Esophagus squamous epithelium (tissue), 5 donors: Measurements from ENCODE around the gene DDX24. TPM values are rescaled to one million over a fixed set of nuclear protein-coding genes. Genes with fewer than 3 reads are reported as not detected.

Experiments used
- DNase-seq: peaks from one replicate; lab custom pipeline; 2025; lab: John Stamatoyannopoulos, UW
- H3K27ac ChIP-seq, 4 donors: fragments of 200-600 bp; sonication (generic); one replicate each; pipeline ENCODE4 v1.5.1; 2016 to 2019; ENCODE audit warnings: mild to moderate bottlenecking in 1 of 4
- H3K27me3 ChIP-seq, 4 donors: fragments of 200-600 bp; sonication (generic); 1 replicate in 3 of 4; 2 replicates in 1 of 4; pipeline versions ENCODE4 v1.5.1 to v1.6.0; 2017 to 2021; ENCODE audit warnings: antibody characterized with exemption in 1 of 4
- H3K36me3 ChIP-seq, 3 donors: fragments of 200-600 bp; sonication (generic); one replicate each; pipeline ENCODE4 v1.5.1; 2016 to 2019
- H3K4me1 ChIP-seq, 3 donors: fragments of 200-600 bp; sonication (generic); one replicate each; pipeline ENCODE4 v1.5.1; 2017 to 2019
- H3K4me3 ChIP-seq, 4 donors: fragments of 200-600 bp; sonication (generic); 1 replicate in 3 of 4; 2 replicates in 1 of 4; pipeline ENCODE4 v1.5.1; 2016 to 2019; ENCODE audit warnings: mild to moderate bottlenecking in 2 of 4, moderate library complexity in 1 of 4
- H3K9me3 ChIP-seq, 3 donors: fragments of 200-600 bp; sonication (generic); one replicate each; pipeline ENCODE4 v1.5.1; 2016 to 2019
- POLR2A ChIP-seq, 4 donors: fragments of 450-650 bp; IDR thresholded peaks; one replicate each; pipeline ENCODE4 v1.6.1; 2017; ENCODE audit warnings: antibody characterized with exemption in 4 of 4, mild to moderate bottlenecking in 4 of 4, moderate library complexity in 3 of 4
- WGBS, 2 donors: methylation state at CpG; one replicate each; pipeline ENCODE4 v1.1.5; 2018; 5-methylcytosine and 5-hydroxymethylcytosine counted together
- intact Hi-C: fragments of 100-400 bp; cut with DNase I; formaldehyde crosslinking; loops from one replicate; pipeline ENCODE4 v1.15.0; 2022
- total RNA-seq, 4 donors: library from RNA; depleted of rRNA; stranded (reverse); fragments of >200 nt; gene quantifications; one replicate each; pipeline ENCODE4 v1.1.0, GENCODE V29; 2016
- TF ChIP-seq, protein P1 (sequence below), 6 experiments: fragments of 450-650 bp in 4 of 6; fragments of 200-600 bp in 2 of 6; sonication (generic) in 2 of 6; IDR thresholded peaks; one replicate each; pipeline ENCODE4 v1.5.1; 2016 to 2019; ENCODE audit warnings: antibody characterized with exemption in 6 of 6, mild to moderate bottlenecking in 4 of 6, moderate library complexity in 4 of 6
- donor health status: DM: yes; HTN: yes; CAD: no.

The DDX24 gene
- total RNA-seq, 4 donors from 2014 or later: 63.9 to 114 (median 71.9) TPM

DNA sequence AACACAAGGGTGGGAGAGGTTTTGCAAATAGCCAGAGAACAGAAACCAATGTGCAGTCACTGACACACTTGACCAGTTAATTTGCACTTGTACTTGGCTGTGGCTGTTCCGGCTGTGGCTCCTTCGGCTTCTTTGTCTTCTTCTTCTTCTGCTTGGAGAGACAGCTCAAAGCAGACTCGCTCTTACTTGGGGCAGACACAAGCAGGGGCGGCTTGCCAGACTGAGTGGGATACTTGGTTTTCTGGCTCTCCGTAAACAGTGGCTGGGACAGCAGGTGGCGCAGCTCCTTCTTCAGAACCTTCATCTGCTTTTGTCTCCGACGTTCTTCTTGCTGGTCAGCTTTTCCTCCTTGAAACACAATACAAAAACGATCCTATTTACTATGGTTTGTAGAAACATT lies 29.9 kb downstream of the DDX24 start:
- H3K36me3 ChIP-seq: peaks cover 16 to 100% (median 53%) of the 10 kb centered on the region in 3 donors
- no peak overlapping the region for H3K4me3 ChIP-seq
- H3K4me1 ChIP-seq: peaks cover 0 to 12% (median 0%) of the 10 kb centered on the region in 3 donors
- WGBS, 2 donors: 40 to 46% methylated on average over 5 to 9 of the region's 9 CpGs
- no peak overlapping the region for H3K27ac ChIP-seq
- intact Hi-C loops: loop anchor here (5.0 kb wide), 1 partner anchor 86 kb away; no protein-coding TSS in a partner anchor
- H3K9me3 ChIP-seq: no peaks in the 10 kb centered on the region
- no peaks in the 10 kb centered on the region for H3K27me3 ChIP-seq
- DNase-seq: no peak
- no peak for TF ChIP-seq POLR2A (IDR thresholded peaks at IDR 0.05)
- TF ChIP-seq, protein P1, sequence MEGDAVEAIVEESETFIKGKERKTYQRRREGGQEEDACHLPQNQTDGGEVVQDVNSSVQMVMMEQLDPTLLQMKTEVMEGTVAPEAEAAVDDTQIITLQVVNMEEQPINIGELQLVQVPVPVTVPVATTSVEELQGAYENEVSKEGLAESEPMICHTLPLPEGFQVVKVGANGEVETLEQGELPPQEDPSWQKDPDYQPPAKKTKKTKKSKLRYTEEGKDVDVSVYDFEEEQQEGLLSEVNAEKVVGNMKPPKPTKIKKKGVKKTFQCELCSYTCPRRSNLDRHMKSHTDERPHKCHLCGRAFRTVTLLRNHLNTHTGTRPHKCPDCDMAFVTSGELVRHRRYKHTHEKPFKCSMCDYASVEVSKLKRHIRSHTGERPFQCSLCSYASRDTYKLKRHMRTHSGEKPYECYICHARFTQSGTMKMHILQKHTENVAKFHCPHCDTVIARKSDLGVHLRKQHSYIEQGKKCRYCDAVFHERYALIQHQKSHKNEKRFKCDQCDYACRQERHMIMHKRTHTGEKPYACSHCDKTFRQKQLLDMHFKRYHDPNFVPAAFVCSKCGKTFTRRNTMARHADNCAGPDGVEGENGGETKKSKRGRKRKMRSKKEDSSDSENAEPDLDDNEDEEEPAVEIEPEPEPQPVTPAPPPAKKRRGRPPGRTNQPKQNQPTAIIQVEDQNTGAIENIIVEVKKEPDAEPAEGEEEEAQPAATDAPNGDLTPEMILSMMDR (IDR thresholded peaks at IDR 0.05): peak in 5 of 6 experiments; percentile 25 to 53 (median 48)

DNA sequence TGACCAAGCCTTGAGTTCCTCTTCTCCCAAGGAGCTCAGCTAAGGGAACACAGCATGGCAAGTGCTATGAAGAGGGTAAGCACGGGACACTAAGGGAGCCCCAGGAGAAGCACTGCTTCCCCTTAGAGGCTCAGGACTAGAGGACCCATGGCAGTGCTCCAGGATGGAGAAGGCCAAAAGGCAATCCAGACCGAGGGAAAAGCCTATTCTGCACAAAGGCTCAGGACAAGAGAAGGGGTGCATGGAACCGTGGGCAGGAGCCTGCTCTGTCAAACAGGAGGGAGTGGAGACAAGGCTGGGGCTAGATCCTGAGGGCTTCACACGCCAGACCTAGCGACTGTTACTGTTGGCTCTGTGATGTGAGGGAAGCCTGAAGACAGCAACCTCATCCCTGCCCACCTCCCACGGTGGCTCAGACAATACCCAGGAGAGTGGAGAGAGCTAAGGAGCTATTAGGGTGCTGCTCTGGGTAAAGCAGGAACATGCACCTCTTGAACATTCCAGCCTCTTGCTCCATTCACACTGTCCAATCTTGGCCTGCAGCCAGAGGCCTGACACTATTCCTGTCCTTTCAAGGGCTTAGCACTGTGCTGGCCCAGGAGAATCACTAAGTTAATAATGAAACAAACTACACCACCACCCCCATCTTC lies 30.6 kb downstream of the DDX24 start:
- no peak for DNase-seq
- no peak for TF ChIP-seq POLR2A (IDR thresholded peaks at IDR 0.05)
- TF ChIP-seq, protein P1 (IDR thresholded peaks at IDR 0.05): no peak
- H3K9me3 ChIP-seq: no peaks in the 10 kb centered on the region
- WGBS, 2 donors: 67 to 84% methylated on average over 4 to 6 of the region's 6 CpGs
- no peak overlapping the region for H3K27ac ChIP-seq
- peaks cover 0 to 12% (median 0%) of the 10 kb centered on the region in 3 donors for H3K4me1 ChIP-seq
- no peak overlapping the region for H3K4me3 ChIP-seq
- peaks cover 16 to 100% (median 53%) of the 10 kb centered on the region in 3 donors for H3K36me3 ChIP-seq
- intact Hi-C loops: loop anchor here (5.0 kb wide), 1 partner anchor 87 kb away; no protein-coding TSS in a partner anchor
- no peaks in the 10 kb centered on the region for H3K27me3 ChIP-seq

DNA sequence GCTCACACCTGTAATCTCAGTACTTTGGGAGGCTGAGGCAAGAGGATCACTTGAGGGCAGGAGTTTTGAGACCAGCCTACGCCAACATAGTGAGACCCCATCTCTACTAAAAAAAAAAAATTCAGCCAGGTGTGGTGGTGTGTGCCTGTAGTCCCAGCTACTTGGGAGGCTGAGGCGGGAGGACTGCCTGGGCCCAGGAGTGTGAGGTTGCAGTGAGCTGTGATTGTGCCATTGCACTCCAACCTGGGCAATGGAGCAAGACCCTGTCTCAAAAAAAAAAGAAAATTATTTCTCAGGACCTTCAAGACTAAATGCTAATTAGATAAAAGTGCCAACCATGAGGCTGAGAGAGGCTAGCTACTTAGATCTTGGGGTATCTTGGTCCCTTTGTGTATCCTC lies 31.4 kb downstream of the DDX24 start:
- no peak for DNase-seq
- H3K27me3 ChIP-seq: no peaks in the 10 kb centered on the region
- no peak overlapping the region for H3K4me3 ChIP-seq
- no peak overlapping the region for H3K27ac ChIP-seq
- H3K4me1 ChIP-seq: peaks cover 0 to 12% (median 0%) of the 10 kb centered on the region in 3 donors
- no peak for TF ChIP-seq POLR2A (IDR thresholded peaks at IDR 0.05)
- peaks cover 16 to 100% (median 49%) of the 10 kb centered on the region in 3 donors for H3K36me3 ChIP-seq
- 88 to 100% methylated on average over 1 to 2 of the region's 2 CpGs for WGBS, 2 donors
- intact Hi-C loops: loop anchor here (5.0 kb wide), 1 partner anchor 88 kb away; no protein-coding TSS in a partner anchor
- H3K9me3 ChIP-seq: no peaks in the 10 kb centered on the region

DNA sequence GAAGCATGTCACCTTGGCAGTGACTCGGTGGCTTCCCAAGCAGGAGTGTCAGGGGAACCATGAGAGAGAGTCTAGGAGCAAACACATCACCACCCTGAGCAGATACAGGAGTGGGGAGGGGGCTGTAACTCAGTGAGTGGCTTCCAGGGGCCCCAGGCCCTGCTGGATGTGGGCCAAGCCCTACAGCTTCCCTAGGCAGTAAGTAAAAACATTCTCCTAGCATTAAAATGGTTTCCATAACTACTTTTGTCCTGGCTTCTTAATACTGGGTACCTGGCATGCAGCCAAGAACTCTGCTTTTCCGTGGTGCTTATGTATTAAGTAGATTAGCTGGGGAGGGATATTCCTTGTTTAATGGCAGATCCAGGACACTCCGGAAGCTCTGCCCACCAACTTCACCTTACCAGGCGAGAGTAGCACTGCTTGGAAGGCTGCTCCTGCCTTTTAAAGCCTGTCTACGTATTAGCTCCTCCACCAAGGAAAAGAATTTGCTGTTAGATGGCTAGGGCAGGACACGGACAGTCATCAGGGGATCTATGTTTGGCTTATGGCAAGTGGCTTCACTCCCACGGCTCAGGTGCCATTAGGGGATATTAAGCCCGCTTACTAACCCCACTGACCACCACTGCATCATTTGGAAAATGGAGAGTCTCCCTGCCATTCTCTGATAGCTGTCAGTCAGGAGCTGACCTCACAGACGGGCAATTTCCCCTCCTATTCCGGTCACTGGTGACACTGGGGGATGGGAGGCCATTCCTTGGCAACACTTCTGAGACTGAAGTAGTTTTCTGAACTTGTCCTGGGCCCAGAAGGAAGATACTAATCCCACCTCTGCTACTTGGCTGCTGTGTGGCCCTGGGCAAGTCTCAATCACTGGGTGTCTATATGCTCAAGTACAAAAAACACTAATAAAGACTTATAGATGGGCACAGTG lies 32.0 kb downstream of the DDX24 start:
- H3K27ac ChIP-seq: no peak overlapping the region
- TF ChIP-seq POLR2A (IDR thresholded peaks at IDR 0.05): no peak
- 76 to 81% methylated on average over 9 to 10 of the region's 10 CpGs for WGBS, 2 donors

DNA sequence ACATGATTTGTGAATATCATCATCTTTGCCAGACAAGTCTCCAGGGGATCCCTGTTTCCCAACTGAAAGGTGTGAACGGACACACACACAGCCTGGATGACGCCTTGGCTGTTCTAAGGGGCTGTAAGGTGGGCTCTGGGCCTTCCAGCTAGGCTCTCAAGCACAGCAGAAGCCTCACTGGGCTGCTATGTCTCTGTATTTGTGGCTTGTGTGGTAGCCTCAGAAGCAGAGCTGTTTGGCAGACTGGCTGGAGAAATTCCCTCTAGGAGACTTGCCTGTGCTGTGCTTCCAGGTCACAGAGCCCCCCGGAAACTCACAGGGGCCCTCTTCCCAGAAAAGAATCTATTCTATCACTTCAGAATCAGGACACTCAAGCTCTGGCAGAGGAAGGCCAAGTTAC lies 33.4 kb downstream of the DDX24 start:
- intact Hi-C loops: no loop called here
- peaks cover 11 to 100% (median 36%) of the 10 kb centered on the region in 3 donors for H3K36me3 ChIP-seq
- no peak for DNase-seq
- no peaks in the 10 kb centered on the region for H3K27me3 ChIP-seq
- no peak overlapping the region for H3K27ac ChIP-seq
- peaks cover 0 to 13% (median 0%) of the 10 kb centered on the region in 3 donors for H3K4me1 ChIP-seq
- H3K9me3 ChIP-seq: no peaks in the 10 kb centered on the region
- TF ChIP-seq, protein P1 (IDR thresholded peaks at IDR 0.05): no peak
- TF ChIP-seq POLR2A (IDR thresholded peaks at IDR 0.05): no peak
- no peak overlapping the region for H3K4me3 ChIP-seq
- WGBS, 2 donors: 92 to 93% methylated on average over 3 of the region's 3 CpGs

More for the DNA sequence above, 32.0 kb downstream of the DDX24 start:
- Histone ChIP-seq H3K9me3 (no peaks in the 10 kb centered on the region), H3K36me3 (peaks cover 16 to 100% (median 42%) of the 10 kb centered on the region in 3 donors), H3K27me3 (no peaks in the 10 kb centered on the region), H3K4me3 (no peak overlapping the region), H3K4me1 (peaks cover 0 to 12% (median 0%) of the 10 kb centered on the region in 3 donors)
- no peak for DNase-seq
- intact Hi-C loops: no loop called here
